ENCODE results near the gene MAGI2.

The MAGI2 gene

GRCh38 chr7:79293655-79294142, 159.8 kb downstream of the MAGI2 start:
- no peak overlapping the region for H3K27ac ChIP-seq
- TF ChIP-seq CTCF (conservative IDR thresholded peaks at IDR 0.05) = no peak

- no peak overlapping the region for H3K27ac ChIP-seq
- no peak for TF ChIP-seq CTCF (conservative IDR thresholded peaks at IDR 0.05)
Measured at GRCh38 chr7:79292834-79293233, 160.6 kb downstream of the MAGI2 start.

- H3K27ac ChIP-seq = no peak overlapping the region
- TF ChIP-seq CTCF (conservative IDR thresholded peaks at IDR 0.05) = no peak
Measured at GRCh38 chr7:79291498-79291865, 162.0 kb downstream of the MAGI2 start.

GRCh38 chr7:79290841-79291497, 162.5 kb downstream of the MAGI2 start:
- TF ChIP-seq CTCF (conservative IDR thresholded peaks at IDR 0.05) = no peak
- H3K27ac ChIP-seq = no peak overlapping the region

- no peak for TF ChIP-seq CTCF (conservative IDR thresholded peaks at IDR 0.05)
- no peak overlapping the region for H3K27ac ChIP-seq
Measured at GRCh38 chr7:79290398-79290797, 163.1 kb downstream of the MAGI2 start.

GRCh38 chr7:79288655-79289054, 164.8 kb downstream of the MAGI2 start:
- no peak overlapping the region for H3K27ac ChIP-seq
- no peak for TF ChIP-seq CTCF (conservative IDR thresholded peaks at IDR 0.05)

- H3K27ac ChIP-seq = no peak overlapping the region
- no peak for TF ChIP-seq CTCF (conservative IDR thresholded peaks at IDR 0.05)
Measured at GRCh38 chr7:79287981-79288380, 165.5 kb downstream of the MAGI2 start.
